ENCODE data around the gene CTSH. TPM values are rescaled to one million over a fixed set of nuclear protein-coding genes. Genes with fewer than 3 reads are reported as not detected.
A peak's percentile ranks its signal among the peaks of the same experiment; 100 is the strongest.
"Not testable (repeated sequence)": the region's sequence is repeated elsewhere in the genome, so short reads cannot be mapped to it uniquely, and the experiment has no call there.

Gene CTSH
- total RNA-seq, 1 donor from 2014 or later = 67.9 TPM

- no peak for DNase-seq (ENCODE audit: low spot score)
Measured at GRCh38 chr15:78895471-78895870, 49.4 kb downstream of the CTSH start.

DNA sequence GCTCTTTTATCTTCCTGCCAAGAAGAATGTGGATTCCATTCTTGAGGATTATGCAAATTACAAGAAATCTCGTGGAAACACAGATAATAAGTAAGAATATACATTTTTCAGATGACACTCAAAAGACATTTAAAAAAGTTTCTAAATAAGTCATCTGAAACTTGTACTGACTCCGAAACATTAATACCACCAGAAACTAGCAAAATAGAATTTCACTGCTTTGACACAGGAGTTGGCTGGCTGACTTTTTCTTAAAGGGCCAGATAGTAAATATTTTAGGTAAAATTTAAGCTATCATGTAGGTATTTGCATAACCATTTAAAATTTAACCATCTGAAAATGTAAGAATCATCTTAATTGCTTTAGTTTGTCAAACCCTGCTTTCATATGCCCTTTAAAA, 51.3 kb downstream of the CTSH start:
- DNase-seq (ENCODE audit: low spot score) = no peak

DNA sequence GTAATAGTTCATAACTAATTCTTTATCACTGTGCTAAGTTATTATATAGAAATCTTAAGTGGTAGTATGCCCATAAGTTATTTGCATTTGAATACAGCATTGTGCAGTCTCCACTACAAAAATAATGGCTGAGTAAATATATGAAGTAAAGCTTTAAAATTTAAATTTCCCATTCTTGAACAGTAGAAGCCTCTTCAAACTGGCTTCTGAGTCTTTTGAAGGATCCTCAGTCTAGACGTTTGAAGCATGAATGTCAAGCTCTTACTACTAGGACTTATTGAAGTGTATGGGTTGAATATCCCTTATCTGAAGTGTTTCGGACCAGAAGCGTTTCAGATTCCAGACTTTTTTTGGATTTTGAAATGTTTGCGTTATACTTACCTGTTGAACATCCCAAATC, 55.8 kb downstream of the CTSH start:
- no peak for DNase-seq (ENCODE audit: low spot score)

- no peak for DNase-seq (ENCODE audit: low spot score)
Measured at GRCh38 chr15:78881681-78882080, 63.2 kb downstream of the CTSH start.

GRCh38 chr15:78880813-78881212, 64.0 kb downstream of the CTSH start:
- no peak for DNase-seq (ENCODE audit: low spot score)

GRCh38 chr15:78880242-78880533, 64.7 kb downstream of the CTSH start:
- DNase-seq (ENCODE audit: low spot score) = no peak

DNA sequence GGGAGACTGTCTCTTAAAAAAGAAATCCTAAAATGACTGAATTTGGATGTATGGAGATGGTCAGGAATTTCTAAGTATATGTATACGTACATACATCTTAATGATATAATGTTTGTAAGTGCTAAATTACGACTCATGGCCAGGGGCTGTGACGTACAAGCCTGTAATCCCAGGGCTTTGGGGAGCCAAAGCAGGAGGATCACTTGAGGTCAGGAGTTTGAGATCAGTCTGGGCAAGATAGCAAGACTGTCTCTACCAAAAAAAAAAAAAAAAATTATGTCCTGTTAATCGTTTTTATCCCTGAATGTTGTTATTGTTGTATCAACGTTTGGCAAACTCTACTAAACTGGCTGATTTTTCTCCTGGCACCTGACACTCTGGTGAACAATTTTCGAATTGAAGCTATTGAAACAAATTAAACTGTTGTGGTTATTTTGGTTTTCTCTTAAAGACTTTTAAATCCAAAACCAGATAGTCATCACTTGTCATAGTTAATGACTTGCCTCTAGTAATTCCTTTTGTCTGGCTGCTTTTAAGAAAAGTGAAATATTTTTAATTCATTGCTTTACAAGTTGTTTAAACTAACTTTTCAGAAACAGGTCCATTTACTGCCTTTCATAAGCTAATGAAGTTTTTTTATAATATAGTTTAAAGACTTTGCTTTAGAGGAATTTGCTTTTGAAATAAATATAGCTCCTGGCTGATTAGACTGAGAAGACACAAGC, 65.2 kb downstream of the CTSH start:
- no peak for DNase-seq (ENCODE audit: low spot score)

GRCh38 chr15:78878356-78878755, 66.5 kb downstream of the CTSH start:
- DNase-seq (ENCODE audit: low spot score) = no peak

DNA sequence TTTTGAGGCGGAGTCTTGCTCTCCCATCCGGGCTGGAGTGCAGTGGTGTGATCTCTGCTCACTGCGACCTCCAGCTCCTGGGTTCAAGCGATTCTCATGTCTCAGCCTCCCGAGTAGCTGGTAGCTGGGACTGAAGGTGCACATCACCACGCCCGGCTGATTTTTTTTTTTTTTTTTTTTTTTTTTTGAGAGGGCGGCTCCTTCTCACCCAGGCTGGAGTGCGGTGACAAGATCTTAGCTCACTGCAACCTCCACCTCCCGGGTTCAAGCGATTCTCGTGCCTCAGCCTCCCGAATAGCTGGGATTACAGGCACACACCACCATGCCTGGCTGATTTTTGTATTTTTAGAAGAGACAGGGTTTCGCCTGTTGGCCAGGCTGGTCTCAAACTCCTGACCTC, 67.9 kb downstream of the CTSH start:
- DNase-seq (ENCODE audit: low spot score) = not testable (repeated sequence)

- no peak for DNase-seq (ENCODE audit: low spot score)
Measured at GRCh38 chr15:78875107-78875914, 69.5 kb downstream of the CTSH start.

GRCh38 chr15:78873793-78874765, 70.8 kb downstream of the CTSH start:
- no peak for DNase-seq (ENCODE audit: low spot score)

DNA sequence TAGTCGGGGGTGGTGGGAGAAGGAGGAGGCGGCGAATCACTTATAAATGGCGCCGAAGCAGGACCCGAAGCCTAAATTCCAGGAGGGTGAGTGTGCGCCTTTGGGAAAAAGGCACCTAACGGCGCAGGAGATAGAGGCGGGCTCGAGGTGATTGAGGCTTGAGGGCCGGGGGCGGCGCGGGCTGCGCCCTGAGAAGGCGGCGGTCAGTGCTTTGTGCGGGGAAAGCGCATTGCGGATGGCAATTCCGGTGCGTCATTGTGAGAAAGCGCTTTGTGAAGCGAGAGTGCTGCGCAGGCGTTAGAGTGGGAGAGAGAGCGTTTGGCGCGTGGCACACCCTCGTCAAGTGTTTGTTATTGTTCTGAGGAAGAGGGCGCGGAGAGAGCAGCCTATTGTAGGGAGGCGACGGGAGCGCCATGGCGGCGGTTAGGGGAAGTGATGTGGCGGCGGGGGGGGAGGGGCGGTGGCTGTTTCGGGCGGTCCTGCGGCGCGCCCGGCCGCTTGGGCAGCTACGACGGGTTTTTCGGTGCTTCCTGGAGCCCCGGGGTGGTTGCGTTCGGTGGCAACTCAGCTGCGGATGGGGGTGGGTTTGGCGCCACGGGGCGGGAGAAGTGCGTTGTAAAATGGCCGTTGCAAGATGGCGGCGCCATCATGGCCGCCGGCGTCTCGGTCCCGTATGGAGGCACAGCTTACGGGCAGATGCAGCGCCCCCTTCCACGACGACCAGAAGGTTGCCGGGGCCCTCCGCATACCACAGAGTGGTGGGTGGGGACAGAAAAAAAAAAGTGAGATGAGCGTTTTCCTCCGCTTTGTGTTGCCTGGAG, 71.7 kb downstream of the CTSH start:
- no peak for DNase-seq (ENCODE audit: low spot score)

GRCh38 chr15:78872155-78872971, 72.5 kb downstream of the CTSH start, which contains the start of gene MORF4L1:
TSS of gene MORF4L1 (plus strand) at chr15:78872890. CDS start at chr15:78873018, 128 bp downstream.
- DNase-seq (ENCODE audit: low spot score) = peak; percentile 99

DNA sequence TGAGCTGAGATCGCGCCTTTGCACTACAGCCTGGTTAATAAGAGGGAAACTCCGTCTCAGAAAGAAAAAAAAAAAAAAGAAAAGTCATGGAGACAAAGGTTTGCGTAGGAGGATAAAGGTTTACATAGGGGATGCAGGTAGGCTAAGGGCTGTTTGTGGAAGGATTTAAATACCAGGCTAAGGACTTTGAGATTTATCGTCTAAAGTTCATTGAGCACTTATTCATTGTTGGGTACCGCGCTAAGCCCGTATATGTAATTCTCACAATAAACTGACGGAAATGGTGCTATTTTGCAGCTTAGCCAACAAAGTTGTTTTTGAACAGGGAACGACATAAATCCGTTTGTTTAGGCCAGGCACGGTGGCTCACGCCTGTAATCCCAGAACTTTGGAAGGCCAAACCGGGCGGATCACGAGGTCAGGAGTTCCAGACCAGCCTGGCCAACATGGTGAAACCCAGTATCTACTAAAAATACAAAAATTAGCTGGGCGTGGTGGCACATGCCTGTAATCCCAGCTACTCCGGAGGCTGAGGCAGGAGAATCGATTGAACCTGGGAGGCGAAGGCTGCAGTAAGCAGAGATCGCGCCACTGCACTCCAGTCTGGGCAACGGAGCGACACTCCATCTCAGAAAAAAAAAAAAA, 73.2 kb downstream of the CTSH start:
- not testable (repeated sequence) for DNase-seq (ENCODE audit: low spot score)

Other genes with a start within 250 kb of the CTSH start
- 13.2 TPM for gene ADAMTS7, start 133.6 kb downstream of the CTSH start, total RNA-seq
- 330 TPM for gene MORF4L1, start 72.2 kb downstream of the CTSH start, total RNA-seq
- not detected for gene RASGRF1, start 145.7 kb upstream of the CTSH start, total RNA-seq